B cell (primary cell): ENCODE measurements around the gene TAOK2. TPM values are rescaled to one million over a fixed set of nuclear protein-coding genes. Genes with fewer than 3 reads are reported as not detected.

Experiments
- ATAC-seq: fragments of 200-7000 bp; cut with Tn5 transposase; one replicate; pipeline ENCODE4 v1.10.0; 2021; ENCODE audit warnings: low read depth, mild to moderate bottlenecking, moderate number of reproducible peaks, moderate library complexity
- CTCF ChIA-PET: fragments of 350-600 bp; sonication (Branson Sonifier 250); formaldehyde crosslinking; loops from one replicate; lab custom pipeline; 2021; ENCODE audit warnings: antibody characterized with exemption, inconsistent platforms; lab: Charles Lee
- POLR2A ChIA-PET: fragments of 350-600 bp; sonication (Branson Sonifier 250); formaldehyde crosslinking; loops from one replicate; lab custom pipeline; 2021; ENCODE audit warnings: antibody characterized with exemption; lab: Charles Lee
- DNase-seq: peaks from one replicate; pipeline ENCODE4 v3.0.0; 2013
- H2AFZ ChIP-seq: 2 replicates; pipeline ENCODE4 v1.6.1; 2012; ENCODE audit warnings: mild to moderate bottlenecking, low read depth, low read length; ENCODE audit not compliant: insufficient read depth, poor library complexity, severe bottlenecking
- H3K27ac ChIP-seq, 2 donors: 1 replicate in 1 of 2; 2 replicates in 1 of 2; pipeline ENCODE4 v1.5.1; 2012 to 2013; ENCODE audit warnings: low read length in 2 of 2, mild to moderate bottlenecking in 2 of 2, moderate library complexity in 1 of 2
- H3K27me3 ChIP-seq, 4 experiments: fragments of 200-600 bp in 1 of 4; sonication (generic) in 1 of 4; replicated peaks in 1 of 4; 1 replicate in 2 of 4; 2 replicates in 2 of 4; pipeline versions ENCODE4 v1.6.1 to v1.7.0; 2013 to 2016; ENCODE audit warnings: low read length in 3 of 4, mild to moderate bottlenecking in 2 of 4, mixed read lengths in 1 of 4, moderate library complexity in 1 of 4; ENCODE audit not compliant: insufficient read depth in 4 of 4, control insufficient read depth in 3 of 4; ENCODE audit errors: control extremely low read depth in 1 of 4
- H3K36me3 ChIP-seq, 2 experiments: replicated peaks in 1 of 2; 1 replicate in 1 of 2; 2 replicates in 1 of 2; pipeline versions ENCODE4 v1.6.1 to v1.7.1; 2013; ENCODE audit warnings: low read length in 1 of 2; ENCODE audit not compliant: insufficient read depth in 2 of 2, control insufficient read depth in 1 of 2; ENCODE audit errors: control extremely low read depth in 1 of 2, extremely low read depth in 1 of 2
- H3K4me1 ChIP-seq, 2 donors: fragments of 200-600 bp in 1 of 2; sonication (generic) in 1 of 2; 1 replicate in 1 of 2; 2 replicates in 1 of 2; pipeline versions ENCODE4 v1.5.1 to v1.6.1; 2013 to 2017; ENCODE audit warnings: low read length in 2 of 2; ENCODE audit not compliant: control insufficient read depth in 2 of 2, insufficient read depth in 2 of 2
- H3K4me2 ChIP-seq: replicated peaks from 2 replicates; pipeline ENCODE3; 2012; ENCODE audit warnings: mild to moderate bottlenecking, low read depth, low read length; ENCODE audit not compliant: poor library complexity, severe bottlenecking
- H3K4me3 ChIP-seq, 5 experiments: fragments of 200-600 bp in 1 of 5; sonication (generic) in 1 of 5; 1 replicate in 3 of 5; 2 replicates in 2 of 5; pipeline versions ENCODE4 v1.5.1 to v1.7.0; 2011 to 2016; ENCODE audit warnings: low read length in 4 of 5, mild to moderate bottlenecking in 4 of 5, low read depth in 2 of 5, control low read depth in 1 of 5, moderate library complexity in 1 of 5; ENCODE audit not compliant: insufficient read depth in 1 of 5; ENCODE audit errors: control extremely low read depth in 1 of 5, extremely low read depth in 1 of 5
- H3K79me2 ChIP-seq: fragments of 200-600 bp; sonication (generic); one replicate; pipeline ENCODE4 v1.6.0; 2016; ENCODE audit warnings: low read length; ENCODE audit not compliant: control insufficient read depth, insufficient read depth
- H3K9ac ChIP-seq: fragments of 200-600 bp; sonication (generic); 2 replicates; pipeline ENCODE4 v1.6.1; 2017; ENCODE audit warnings: mild to moderate bottlenecking, low read length, moderate library complexity
- H3K9me3 ChIP-seq, 3 donors: one replicate each; pipeline versions ENCODE4 v1.6.1 to v1.7.1; 2013; ENCODE audit warnings: low read length in 2 of 3; ENCODE audit not compliant: control insufficient read depth in 2 of 3, insufficient read depth in 1 of 3; ENCODE audit errors: control extremely low read depth in 1 of 3
- H4K20me1 ChIP-seq: 2 replicates; pipeline ENCODE4 v1.6.0; 2012; ENCODE audit warnings: mild to moderate bottlenecking, low read length; ENCODE audit not compliant: insufficient read depth, control insufficient read depth, poor library complexity, severe bottlenecking
- H3K27ac Mint-ChIP-seq: one replicate; pipeline ENCODE4 v1.8.0; 2021; ENCODE audit warnings: mixed read lengths
- H3K27me3 Mint-ChIP-seq: one replicate; pipeline ENCODE4 v1.8.0; 2021; ENCODE audit warnings: mixed read lengths
- H3K4me1 Mint-ChIP-seq: one replicate; pipeline ENCODE4 v1.8.0; 2021; ENCODE audit warnings: mixed read lengths
- H3K4me3 Mint-ChIP-seq: one replicate; pipeline ENCODE4 v1.8.0; 2021; ENCODE audit warnings: mixed read lengths
- H3K9me3 Mint-ChIP-seq: one replicate; pipeline ENCODE4 v1.8.0; 2022; ENCODE audit warnings: mixed read lengths; ENCODE audit not compliant: insufficient read depth
- EZH2 ChIP-seq: IDR thresholded peaks from 2 replicates; pipeline ENCODE4 v1.6.1; 2012; ENCODE audit warnings: borderline replicate concordance, low read depth, mild to moderate bottlenecking, moderate library complexity, low read length; ENCODE audit not compliant: insufficient read depth, poor library complexity, severe bottlenecking
- WGBS: methylation state at CpG from one replicate; pipeline ENCODE4 v1.1.5; 2013; ENCODE audit warnings: missing lambda C conversion rate; ENCODE audit not compliant: insufficient coverage; 5-methylcytosine and 5-hydroxymethylcytosine counted together
- intact Hi-C: fragments of 100-400 bp; cut with micrococcal nuclease; formaldehyde crosslinking; loops from one replicate; pipeline ENCODE4 v1.10.0; 2022
- polyA plus RNA-seq: library from polyadenylated mRNA; depleted of rRNA; stranded (reverse); fragments of >200 nt; gene quantifications from 2 replicates; pipeline ENCODE4 v1.2.3, GENCODE V29; 2012
- total RNA-seq, 2 donors: library from RNA; stranded (reverse); fragments of 120-200 nt in 1 of 2; gene quantifications; 1 replicate in 1 of 2; 2 replicates in 1 of 2; pipeline versions ENCODE4 v1.2.3 to v1.2.4, GENCODE V29; 2013 to 2022
- TF ChIP-seq, protein P1 (sequence below): fragments of 200-600 bp; IDR thresholded peaks from one replicate; pipeline ENCODE4 v1.8.0; 2022; ENCODE audit warnings: antibody characterized with exemption, mild to moderate bottlenecking

TAOK2 gene
- total and polyA plus RNA-seq, 2 donors (not counting 1 experiment from before 2014, with no cell fraction given): 30.3 to 50.8 TPM

DNA sequence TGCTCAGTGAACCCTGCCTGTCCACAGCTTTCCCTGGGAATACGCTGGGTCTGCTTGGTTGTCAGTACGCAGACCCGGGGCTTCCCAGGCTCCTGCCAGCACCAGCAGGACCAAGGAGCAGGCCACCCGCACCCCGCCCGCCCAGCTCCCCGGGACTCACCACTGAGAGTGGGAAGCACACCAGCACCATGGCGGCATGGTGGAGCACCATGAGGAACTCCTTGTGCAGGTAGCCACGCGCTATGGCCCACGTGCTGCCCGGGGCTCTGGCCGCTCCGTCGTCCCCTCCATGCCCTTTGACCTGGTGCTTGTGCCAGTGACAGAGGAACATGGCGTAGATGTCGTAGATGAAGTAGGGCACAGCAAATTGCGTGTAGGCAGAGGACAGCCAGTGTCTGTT is 52.8 kb downstream of the TAOK2 start:
- TF ChIP-seq, protein P1, sequence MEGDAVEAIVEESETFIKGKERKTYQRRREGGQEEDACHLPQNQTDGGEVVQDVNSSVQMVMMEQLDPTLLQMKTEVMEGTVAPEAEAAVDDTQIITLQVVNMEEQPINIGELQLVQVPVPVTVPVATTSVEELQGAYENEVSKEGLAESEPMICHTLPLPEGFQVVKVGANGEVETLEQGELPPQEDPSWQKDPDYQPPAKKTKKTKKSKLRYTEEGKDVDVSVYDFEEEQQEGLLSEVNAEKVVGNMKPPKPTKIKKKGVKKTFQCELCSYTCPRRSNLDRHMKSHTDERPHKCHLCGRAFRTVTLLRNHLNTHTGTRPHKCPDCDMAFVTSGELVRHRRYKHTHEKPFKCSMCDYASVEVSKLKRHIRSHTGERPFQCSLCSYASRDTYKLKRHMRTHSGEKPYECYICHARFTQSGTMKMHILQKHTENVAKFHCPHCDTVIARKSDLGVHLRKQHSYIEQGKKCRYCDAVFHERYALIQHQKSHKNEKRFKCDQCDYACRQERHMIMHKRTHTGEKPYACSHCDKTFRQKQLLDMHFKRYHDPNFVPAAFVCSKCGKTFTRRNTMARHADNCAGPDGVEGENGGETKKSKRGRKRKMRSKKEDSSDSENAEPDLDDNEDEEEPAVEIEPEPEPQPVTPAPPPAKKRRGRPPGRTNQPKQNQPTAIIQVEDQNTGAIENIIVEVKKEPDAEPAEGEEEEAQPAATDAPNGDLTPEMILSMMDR: no peak
- TF ChIP-seq EZH2: no peak
- no peaks in the 10 kb centered on the region for H3K79me2 ChIP-seq
- no peak overlapping the region for H3K4me2 ChIP-seq
- H2AFZ ChIP-seq: no peak overlapping the region
- Mint-ChIP-seq H3K4me1 (peaks cover 7% of the 10 kb centered on the region), H3K27ac (no peak overlapping the region), H3K4me3 (no peak overlapping the region), H3K27me3 (peaks cover 43% of the 10 kb centered on the region), H3K9me3 (no peaks in the 10 kb centered on the region)
- H3K4me3 ChIP-seq: no peak overlapping the region
- no peak overlapping the region for H3K27ac ChIP-seq
- H4K20me1 ChIP-seq: no peaks in the 10 kb centered on the region
- H3K9me3 ChIP-seq: peaks cover 0 to 9% (median 0%) of the 10 kb centered on the region in 3 donors
- H3K9ac ChIP-seq: no peak overlapping the region
- ATAC-seq (no peak), DNase-seq (no peak)
- ChIA-PET CTCF (no interaction called here), POLR2A (interaction anchor here (0.6 kb wide), 1 partner anchor 889 kb away, joined by 3 read pairs; no protein-coding TSS in a partner anchor)
- 93% methylated on average over 18 of the region's 18 CpGs for WGBS
- no peaks in the 10 kb centered on the region for H3K36me3 ChIP-seq
- H3K4me1 ChIP-seq: peaks cover 11 to 12% of the 10 kb centered on the region in 2 donors
- intact Hi-C loops: no loop called here
- peaks cover 0 to 41% (median 20%) of the 10 kb centered on the region in 4 experiments for H3K27me3 ChIP-seq

DNA sequence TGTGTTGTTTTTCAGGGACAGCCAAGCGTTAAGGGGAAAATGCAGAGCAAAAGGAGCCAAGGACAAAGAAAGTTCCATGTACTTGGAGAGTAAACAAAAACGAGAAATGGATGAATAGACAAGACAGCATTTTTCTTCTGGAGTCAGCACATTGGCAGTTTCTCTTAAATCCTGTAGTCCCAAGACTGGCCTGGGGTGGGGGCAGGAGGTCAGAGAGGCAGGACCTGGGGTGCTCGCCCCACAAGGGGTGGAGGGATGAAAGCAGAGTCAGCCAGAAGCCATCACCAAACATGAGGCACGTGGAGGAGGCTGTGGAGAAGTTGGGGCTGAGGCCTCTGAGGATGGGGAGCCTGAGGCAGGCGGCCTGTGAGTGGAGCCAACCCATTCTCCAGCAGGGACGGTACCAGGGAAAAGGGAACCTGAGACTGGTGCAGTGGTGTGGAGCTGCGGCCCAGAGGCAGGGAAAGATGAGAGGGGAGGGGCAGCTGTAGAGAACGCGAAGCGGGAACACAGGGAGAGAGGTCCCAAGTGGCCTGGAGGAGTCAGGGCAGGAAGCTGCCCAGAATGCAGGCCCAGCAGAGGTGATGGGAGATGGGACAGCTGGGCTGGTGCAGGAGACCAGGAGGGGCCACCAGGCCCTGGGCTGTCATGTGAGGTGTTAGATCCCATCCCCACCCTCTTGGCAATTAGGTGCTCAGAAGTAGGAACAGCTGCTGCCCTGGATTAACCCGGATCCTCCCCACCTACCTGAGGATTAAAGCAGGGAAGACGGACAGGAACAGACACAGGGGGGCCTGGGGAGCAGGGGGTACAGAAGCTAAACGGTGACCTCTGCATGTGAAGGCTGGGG is 54.1 kb downstream of the TAOK2 start:
- ATAC-seq (no peak), DNase-seq (no peak)
- H4K20me1 ChIP-seq: no peaks in the 10 kb centered on the region
- ChIA-PET CTCF (no interaction called here), POLR2A (no interaction called here)
- no peak overlapping the region for H3K27ac ChIP-seq
- H3K4me3 ChIP-seq: no peak overlapping the region
- no peak overlapping the region for H3K9ac ChIP-seq
- Mint-ChIP-seq H3K9me3 (no peaks in the 10 kb centered on the region), H3K27me3 (peaks cover 53% of the 10 kb centered on the region), H3K4me1 (peaks cover 10% of the 10 kb centered on the region), H3K4me3 (no peak overlapping the region), H3K27ac (no peak overlapping the region)
- TF ChIP-seq, protein P1: no peak
- TF ChIP-seq EZH2: no peak
- 48% methylated on average over 10 of the region's 13 CpGs for WGBS
- peaks cover 0 to 15% (median 0%) of the 10 kb centered on the region in 3 donors for H3K9me3 ChIP-seq
- H3K27me3 ChIP-seq: peaks cover 0 to 55% (median 28%) of the 10 kb centered on the region in 4 experiments
- H3K4me2 ChIP-seq: no peak overlapping the region
- peaks cover 10 to 21% of the 10 kb centered on the region in 2 donors for H3K4me1 ChIP-seq
- intact Hi-C loops: no loop called here
- H3K79me2 ChIP-seq: no peaks in the 10 kb centered on the region
- H3K36me3 ChIP-seq: no peaks in the 10 kb centered on the region
- no peak overlapping the region for H2AFZ ChIP-seq
